C4-2B (cell line): ENCODE results near the gene CTNNA2.

ENCODE experiments used
- H3K27ac ChIP-seq: fragments of 450-650 bp; 2 replicates; pipeline ENCODE4 v1.5.1; 2017
- CTCF ChIP-seq: fragments of 450-650 bp; conservative IDR thresholded peaks from 2 replicates; pipeline ENCODE4 v1.5.1; 2017; ENCODE audit warnings: mild to moderate bottlenecking
- ZFX ChIP-seq: fragments of 450-650 bp; IDR thresholded peaks from 2 replicates; pipeline ENCODE4 v1.6.1; 2017

CTNNA2 gene

GRCh38 chr2:80403081-80403480 is 890.2 kb downstream of the CTNNA2 start:
- no peak overlapping the region for H3K27ac ChIP-seq
- no peak for TF ChIP-seq CTCF
- no peak for TF ChIP-seq ZFX

- TF ChIP-seq CTCF = no peak
- no peak for TF ChIP-seq ZFX
These were observed 894.5 kb downstream of the CTNNA2 start for GRCh38 chr2:80407377-80407776.

GRCh38 chr2:80410346-80410745 is 897.5 kb downstream of the CTNNA2 start:
- TF ChIP-seq CTCF (no peak), ZFX (no peak)

More at GRCh38 chr2:80407377-80407776, 894.5 kb downstream of the CTNNA2 start:
- H3K27ac ChIP-seq = no peak overlapping the region

GRCh38 chr2:80413136-80413535 is 900.3 kb downstream of the CTNNA2 start:
- H3K27ac ChIP-seq = no peak overlapping the region
- no peak for TF ChIP-seq CTCF
- no peak for TF ChIP-seq ZFX

More at GRCh38 chr2:80410346-80410745, 897.5 kb downstream of the CTNNA2 start:
- no peak overlapping the region for H3K27ac ChIP-seq

DNA sequence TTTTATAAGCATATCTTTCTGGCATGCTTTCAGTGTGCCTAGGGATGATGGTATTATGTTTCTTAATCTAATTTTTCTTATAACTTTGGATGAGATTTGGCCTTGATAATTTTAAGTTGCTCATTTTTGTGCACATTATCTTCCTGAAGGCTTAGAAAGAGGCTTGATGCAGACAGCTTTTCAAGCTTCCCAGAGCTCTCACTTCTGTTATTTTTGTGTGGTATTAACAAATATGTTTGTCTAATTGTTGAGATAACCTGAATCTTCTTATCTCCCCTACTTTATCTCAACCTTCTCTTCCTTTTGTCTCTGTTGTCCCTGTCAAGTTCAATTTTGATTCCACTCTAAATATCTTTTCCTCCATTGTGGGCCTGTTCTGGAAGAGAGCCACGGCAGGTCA is 904.9 kb downstream of the CTNNA2 start:
- H3K27ac ChIP-seq = no peak overlapping the region

GRCh38 chr2:80420530-80421208 is 907.8 kb downstream of the CTNNA2 start:
- no peak for TF ChIP-seq ZFX
- TF ChIP-seq CTCF = no peak
- no peak overlapping the region for H3K27ac ChIP-seq

More for the DNA sequence above, 904.9 kb downstream of the CTNNA2 start:
- TF ChIP-seq ZFX = no peak
- no peak for TF ChIP-seq CTCF

DNA sequence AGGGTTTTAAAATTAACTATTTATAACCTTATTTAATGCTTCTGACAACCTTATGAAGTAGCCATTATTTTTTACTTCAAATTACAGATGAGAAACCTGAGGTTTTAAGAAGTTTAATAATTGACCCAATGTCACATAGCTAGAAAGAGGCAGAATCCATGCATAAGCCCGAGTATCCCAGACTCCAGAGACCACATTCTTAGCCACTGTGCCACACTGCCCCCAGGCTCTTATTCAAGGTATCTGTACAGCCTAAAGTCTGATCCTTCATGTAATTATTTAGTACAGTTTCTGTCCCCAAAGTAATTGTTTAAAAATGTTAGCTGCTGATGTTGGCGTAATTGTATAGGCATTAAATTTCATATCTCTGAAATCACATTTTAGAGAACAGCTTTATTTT is 916.4 kb downstream of the CTNNA2 start:
- no peak overlapping the region for H3K27ac ChIP-seq
- TF ChIP-seq ZFX (no peak), CTCF (no peak)
